H1 (cell line): ENCODE results near the gene NOS3. TPM values are rescaled to one million over a fixed set of nuclear protein-coding genes. Genes with fewer than 3 reads are reported as not detected.

Experiments
- polyA plus RNA-seq, 7 experiments: library from polyadenylated mRNA; depleted of rRNA in 3 of 7; stranded (reverse) in 5 of 7; unstranded in 2 of 7; fragments of >200 nt in 5 of 7; fragments of 200-250 nt in 2 of 7; gene quantifications; 1 replicate in 5 of 7; 2 replicates in 1 of 7; 4 replicates in 1 of 7; pipeline versions ENCODE4 v1.2.1 to v1.2.3, GENCODE V29; 2011 to 2013; ENCODE audit warnings: missing spikeins in 2 of 7, mixed read lengths in 2 of 7
- total RNA-seq: library from RNA; stranded (reverse); fragmentation: NEBNext Ultra II Directional; extraction: Animal tissue kit (Norgen Biotek cat#: 25700); gene quantifications from 2 replicates; pipeline ENCODE4 v1.2.1, GENCODE V29; 2021

NOS3 gene
- total and polyA plus RNA-seq, 2 of the 8 experiments (the other 6 are each of a cell fraction or from before 2014, with no cell fraction given) = 4.4 to 16.2 TPM

Other genes starting within 250 kb of the NOS3 start
- 1.2 TPM in 2 replicates for gene TMEM176B, start 190.7 kb upstream of the NOS3 start, total RNA-seq
- gene TMEM176B, start 190.7 kb upstream of the NOS3 start, polyA plus RNA-seq (2011; rRNA removed) = 2.1 and 2.2 TPM in 2 replicates
- 0.90 and 1.3 TPM in 2 replicates for gene TMEM176A, start 190.2 kb upstream of the NOS3 start, total RNA-seq
- 0.71 and 1.5 TPM in 2 replicates for gene TMEM176A, start 190.2 kb upstream of the NOS3 start, polyA plus RNA-seq (2011; rRNA removed)
- gene AOC1, start 138.5 kb upstream of the NOS3 start, total RNA-seq = 0.15 and 0.48 TPM in 2 replicates
- 0.17 TPM in 2 replicates for gene AOC1, start 138.5 kb upstream of the NOS3 start, polyA plus RNA-seq (2011; rRNA removed)
- gene KCNH2, start 12.7 kb upstream of the NOS3 start, total RNA-seq = 7.7 and 8.0 TPM in 2 replicates
- 15.0 and 20.5 TPM in 2 replicates for gene KCNH2, start 12.7 kb upstream of the NOS3 start, polyA plus RNA-seq (2011; rRNA removed)
- 2.3 and 2.6 TPM in 2 replicates for gene ATG9B, start 33.5 kb downstream of the NOS3 start, total RNA-seq
- gene ATG9B, start 33.5 kb downstream of the NOS3 start, polyA plus RNA-seq (2011; rRNA removed) = 1.4 and 2.7 TPM in 2 replicates
- gene ABCB8, start 37.4 kb downstream of the NOS3 start, total RNA-seq = 22.2 and 27.0 TPM in 2 replicates
- 17.7 and 26.0 TPM in 2 replicates for gene ABCB8, start 37.4 kb downstream of the NOS3 start, polyA plus RNA-seq (2011; rRNA removed)
- gene ASIC3, start 57.5 kb downstream of the NOS3 start, total RNA-seq = 1.4 and 1.9 TPM in 2 replicates
- 1.6 and 4.3 TPM in 2 replicates for gene ASIC3, start 57.5 kb downstream of the NOS3 start, polyA plus RNA-seq (2011; rRNA removed)
- gene CDK5, start 66.9 kb downstream of the NOS3 start, total RNA-seq = 22.7 and 22.8 TPM in 2 replicates
- 37.2 and 47.8 TPM in 2 replicates for gene CDK5, start 66.9 kb downstream of the NOS3 start, polyA plus RNA-seq (2011; rRNA removed)
- 147 and 148 TPM in 2 replicates for gene SLC4A2, start 68.6 kb downstream of the NOS3 start, total RNA-seq
- gene SLC4A2, start 68.6 kb downstream of the NOS3 start, polyA plus RNA-seq (2011; rRNA removed) = 72.6 and 105 TPM in 2 replicates
- 39.4 and 43.8 TPM in 2 replicates for gene FASTK, start 89.8 kb downstream of the NOS3 start, total RNA-seq
- 84.0 and 116 TPM in 2 replicates for gene FASTK, start 89.8 kb downstream of the NOS3 start, polyA plus RNA-seq (2011; rRNA removed)
- gene TMUB1, start 92.5 kb downstream of the NOS3 start, total RNA-seq = 41.4 and 48.7 TPM in 2 replicates
- 56.2 and 85.7 TPM in 2 replicates for gene TMUB1, start 92.5 kb downstream of the NOS3 start, polyA plus RNA-seq (2011; rRNA removed)
- gene AGAP3, start 95.5 kb downstream of the NOS3 start, total RNA-seq = 66.4 and 68.1 TPM in 2 replicates
- 120 and 194 TPM in 2 replicates for gene AGAP3, start 95.5 kb downstream of the NOS3 start, polyA plus RNA-seq (2011; rRNA removed)
- not detected in 2 replicates for gene GBX1, start 176.7 kb downstream of the NOS3 start, total RNA-seq
- not detected in 2 replicates for gene GBX1, start 176.7 kb downstream of the NOS3 start, polyA plus RNA-seq (2011; rRNA removed)
- gene ASB10, start 196.2 kb downstream of the NOS3 start, total RNA-seq = not detected in 2 replicates
- gene ASB10, start 196.2 kb downstream of the NOS3 start, polyA plus RNA-seq (2011; rRNA removed) = not detected in 2 replicates
- not detected in 2 replicates for gene H2BK1, start 219.5 kb downstream of the NOS3 start, total RNA-seq
- not detected in 2 replicates for gene H2BK1, start 219.5 kb downstream of the NOS3 start, polyA plus RNA-seq (2011; rRNA removed)
- gene ABCF2, start 236.2 kb downstream of the NOS3 start, total RNA-seq = 51.0 and 55.0 TPM in 2 replicates
- gene ABCF2, start 236.2 kb downstream of the NOS3 start, polyA plus RNA-seq (2011; rRNA removed) = 26.4 and 28.0 TPM in 2 replicates
- 20.6 and 20.8 TPM in 2 replicates for gene CHPF2, start 241.5 kb downstream of the NOS3 start, total RNA-seq
- 14.4 and 20.0 TPM in 2 replicates for gene CHPF2, start 241.5 kb downstream of the NOS3 start, polyA plus RNA-seq (2011; rRNA removed)